Stimulated activated naive CD4-positive, alpha-beta T cell treated with Interleukin-2 at 50 U/mL for 16 hours (primary cell): ENCODE results near the gene RNF31.

Source experiments
- DNase-seq: peaks from one replicate; lab custom pipeline; 2025; lab: John Stamatoyannopoulos, UW

The RNF31 gene

GRCh38 chr14:24137529-24138395 lies 9.5 kb upstream of the RNF31 start:
- no peak for DNase-seq

GRCh38 chr14:24138396-24139271 lies 8.7 kb upstream of the RNF31 start:
- no peak for DNase-seq

- peak; percentile 25 for DNase-seq
These were observed 7.9 kb upstream of the RNF31 start for GRCh38 chr14:24139272-24139934.

- peak; percentile 100 for DNase-seq
These were observed 6.0 kb upstream of the RNF31 start, which contains the start of gene EMC9 for GRCh38 chr14:24141097-24141880. TSS of gene EMC9 (minus strand) at chr14:24141591. CDS start at chr14:24141304, 287 bp downstream.

GRCh38 chr14:24143511-24143910 lies 3.8 kb upstream of the RNF31 start:
- no peak for DNase-seq

- no peak for DNase-seq
These were observed 2.8 kb upstream of the RNF31 start for GRCh38 chr14:24144451-24144850.

GRCh38 chr14:24145219-24145618 lies 2.1 kb upstream of the RNF31 start:
- no peak for DNase-seq

- no peak for DNase-seq
These were observed 1.4 kb upstream of the RNF31 start for GRCh38 chr14:24145690-24146452.

GRCh38 chr14:24146453-24146977 lies 783 bp upstream of the RNF31 start, which contains the start of gene PSME2:
TSS of gene PSME2 (minus strand) at chr14:24146610. CDS start at chr14:24146581, 29 bp downstream.
- peak; percentile 86 for DNase-seq

- no peak for DNase-seq
These were observed 597 bp downstream of the RNF31 start for GRCh38 chr14:24147761-24148428.

GRCh38 chr14:24149302-24149969 lies 2.1 kb downstream of the RNF31 start:
- no peak for DNase-seq

- DNase-seq: no peak
These were observed 2.8 kb downstream of the RNF31 start for GRCh38 chr14:24150061-24150460.

GRCh38 chr14:24150567-24150966 lies 3.3 kb downstream of the RNF31 start:
- DNase-seq: no peak

GRCh38 chr14:24150993-24151392 lies 3.7 kb downstream of the RNF31 start:
- no peak for DNase-seq

GRCh38 chr14:24151404-24152080 lies 4.2 kb downstream of the RNF31 start:
- no peak for DNase-seq

GRCh38 chr14:24155100-24155499 lies 7.8 kb downstream of the RNF31 start:
- DNase-seq: no peak

GRCh38 chr14:24156840-24157239 lies 9.5 kb downstream of the RNF31 start:
- DNase-seq: no peak

- no peak for DNase-seq
These were observed 10.0 kb downstream of the RNF31 start for GRCh38 chr14:24157331-24157730.
